Stimulated activated CD4-positive, alpha-beta T cell treated with anti-CD3 and anti-CD28 coated beads, TNF-alpha, amount 100 ng/mL, for 48 hours (primary cell): Measurements from ENCODE around the gene SCG3.

ENCODE experiments used
- DNase-seq, 3 donors: peaks; one replicate each; pipeline ENCODE4 v3.0.0-alpha.2; 2020; ENCODE audit warnings: low read depth in 3 of 3

The SCG3 gene

DNA sequence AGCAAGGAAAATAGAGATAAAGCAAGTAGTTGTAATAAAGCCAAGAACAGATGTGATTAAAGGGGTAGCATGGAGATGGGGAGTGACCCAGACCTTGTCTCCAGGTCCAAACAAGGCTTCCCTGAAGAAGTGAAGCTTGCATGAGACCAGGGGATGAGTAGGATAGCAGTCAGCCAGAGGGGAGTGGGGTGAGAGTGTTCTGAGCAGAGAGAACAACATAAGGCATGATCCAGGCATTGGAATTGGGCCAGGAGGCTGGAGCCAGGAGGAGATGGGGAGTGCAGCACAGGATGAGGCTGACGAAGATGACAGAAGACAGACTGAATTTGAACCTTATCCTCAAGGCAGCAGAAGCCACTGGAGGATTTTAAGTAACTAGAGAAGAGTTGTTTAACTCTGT lies 77.3 kb downstream of the SCG3 start:
- no peak for DNase-seq

- no peak for DNase-seq
Observed at GRCh38 chr15:51759557-51760070, 78.3 kb downstream of the SCG3 start.

DNA sequence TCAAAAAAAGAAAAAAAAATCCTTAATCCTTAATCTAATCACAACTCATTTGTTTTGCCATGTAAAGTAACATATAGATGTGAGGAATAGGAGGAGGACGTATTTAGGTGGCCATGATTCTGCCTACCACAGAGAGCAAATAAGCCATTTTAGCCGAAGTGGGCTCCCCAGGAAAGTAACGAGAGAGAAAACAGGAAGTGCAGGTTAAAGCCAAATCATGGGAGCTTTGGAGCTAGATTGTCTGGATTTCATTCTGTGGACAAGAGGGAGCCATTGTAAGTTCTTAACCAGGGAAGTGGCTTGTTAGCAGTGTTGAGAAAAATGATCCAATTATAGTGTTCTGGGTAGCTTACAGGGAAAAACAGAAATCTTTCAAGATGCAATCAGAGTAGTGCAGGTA lies 79.5 kb downstream of the SCG3 start:
- no peak for DNase-seq

DNA sequence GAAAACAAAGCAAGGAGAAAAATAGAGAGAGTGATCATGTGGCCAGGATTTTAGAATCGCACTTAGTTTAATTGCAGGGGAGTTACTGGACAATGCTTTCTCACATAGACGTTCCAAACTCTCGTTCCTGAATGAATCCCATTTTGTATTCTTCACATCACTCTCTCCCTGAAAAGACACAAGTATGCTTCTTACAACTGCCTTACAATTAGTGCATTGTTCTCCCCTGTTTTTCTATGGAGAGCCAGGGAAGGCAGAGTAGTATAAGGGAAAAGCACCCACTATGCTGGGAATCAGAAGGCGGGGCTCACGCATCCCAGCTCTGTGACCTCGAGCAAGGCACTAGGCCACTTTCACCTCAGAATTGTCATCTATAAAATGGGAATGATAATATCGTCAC lies 84.4 kb downstream of the SCG3 start:
- no peak for DNase-seq

DNA sequence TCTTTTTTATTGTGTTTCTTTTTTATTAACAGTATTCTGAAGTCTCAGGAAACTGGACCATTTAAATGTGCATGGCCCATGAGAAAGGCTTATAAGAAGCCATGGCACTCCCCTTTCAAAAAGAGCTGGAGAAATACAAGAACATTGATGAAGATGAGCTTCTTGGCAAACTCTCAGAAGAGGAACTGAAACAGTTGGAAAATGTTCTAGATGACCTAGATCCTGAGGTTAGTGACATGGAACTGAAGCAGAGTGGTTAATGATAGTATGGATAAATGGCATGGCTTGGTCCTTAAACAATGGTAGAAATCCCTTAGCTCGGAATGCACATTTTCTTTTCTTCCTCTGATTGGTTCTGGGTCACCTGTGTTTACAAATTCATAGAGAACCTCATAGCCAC lies 85.0 kb downstream of the SCG3 start:
- DNase-seq: no peak

DNA sequence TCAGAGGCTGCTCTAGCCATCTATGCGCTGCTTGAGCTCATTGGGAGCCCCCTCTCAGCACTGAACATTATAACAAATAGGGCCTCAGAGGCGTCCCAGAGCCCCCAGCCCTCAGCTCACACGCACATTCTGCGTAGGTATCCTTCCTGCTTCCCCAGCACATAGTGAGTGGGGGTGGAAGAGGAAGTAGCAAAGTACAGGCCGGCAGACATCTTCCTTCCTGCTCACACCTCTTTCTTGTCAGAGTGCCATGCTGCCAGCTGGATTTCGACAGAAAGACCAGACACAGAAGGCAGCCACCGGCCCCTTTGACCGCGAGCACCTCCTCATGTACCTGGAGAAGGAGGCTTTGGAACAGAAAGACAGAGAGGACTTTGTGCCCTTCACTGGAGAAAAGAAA lies 86.7 kb downstream of the SCG3 start:
- DNase-seq: no peak
